CD1c-positive myeloid dendritic cell (primary cell): ENCODE data around the gene CARMIL1.
A peak's percentile ranks its signal among the peaks of the same experiment; 100 is the strongest.
"Not testable (repeated sequence)": the region's sequence is repeated elsewhere in the genome, so short reads cannot be mapped to it uniquely, and the experiment has no call there.

ENCODE experiments used
- DNase-seq: peaks from one replicate; pipeline ENCODE4 v3.0.0-alpha.2; 2016; ENCODE audit errors: extremely low spot score

Gene CARMIL1

DNA sequence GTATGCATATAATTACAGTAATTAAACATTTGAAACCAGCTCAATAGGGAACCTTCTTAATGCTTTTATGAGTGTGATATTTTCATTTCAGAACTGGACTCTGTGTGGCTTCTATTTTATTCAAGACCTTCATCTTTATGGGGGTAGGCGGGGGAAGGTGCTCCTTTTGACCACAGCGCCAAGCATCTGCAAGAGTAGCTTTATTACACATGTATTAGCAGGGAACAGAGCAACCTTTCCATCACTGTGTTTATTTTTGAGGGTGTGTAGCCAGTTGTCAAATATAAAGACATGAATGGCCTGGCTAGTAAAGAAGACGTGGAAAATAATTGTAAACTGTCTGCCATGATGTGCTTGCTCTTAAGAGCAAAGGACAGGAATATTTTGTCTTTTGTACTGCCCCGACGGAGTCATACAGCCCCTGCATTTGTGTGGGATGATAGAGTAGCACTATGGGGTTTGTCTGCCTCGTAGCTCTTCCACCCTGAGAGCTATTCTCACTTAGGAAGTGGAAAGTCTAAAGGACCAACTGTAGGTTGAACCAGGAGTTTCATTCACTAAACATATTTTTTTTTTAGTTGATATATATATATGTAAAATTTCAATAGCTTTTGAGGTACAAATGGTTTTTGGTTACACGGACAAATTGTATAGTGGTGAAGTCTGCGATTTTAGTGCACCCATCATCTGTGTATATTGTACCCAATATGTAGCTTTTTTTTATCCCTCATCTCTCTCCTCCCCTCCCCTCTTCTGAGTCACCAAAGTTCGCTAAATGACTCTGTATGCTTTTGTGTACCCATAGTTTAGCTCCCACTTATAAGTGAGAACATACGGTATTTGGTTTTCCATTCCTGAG, 91.2 kb downstream of the CARMIL1 start:
- DNase-seq, result no peak

DNA sequence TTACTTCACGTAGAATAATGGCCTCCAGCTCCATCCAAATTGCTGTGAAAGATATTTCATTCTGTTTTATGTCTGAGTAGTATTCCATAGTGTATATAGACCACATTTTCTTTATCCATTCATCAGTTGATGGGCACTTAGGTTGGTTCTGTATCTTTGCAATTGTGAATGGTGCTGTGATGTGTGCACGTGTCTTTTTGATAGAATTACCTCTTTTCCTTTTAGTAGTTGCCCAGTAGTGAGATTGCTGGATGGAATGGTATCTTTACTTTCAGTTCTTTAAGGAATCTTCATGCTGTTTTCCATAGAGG, 91.8 kb downstream of the CARMIL1 start:
- DNase-seq, result no peak

DNA sequence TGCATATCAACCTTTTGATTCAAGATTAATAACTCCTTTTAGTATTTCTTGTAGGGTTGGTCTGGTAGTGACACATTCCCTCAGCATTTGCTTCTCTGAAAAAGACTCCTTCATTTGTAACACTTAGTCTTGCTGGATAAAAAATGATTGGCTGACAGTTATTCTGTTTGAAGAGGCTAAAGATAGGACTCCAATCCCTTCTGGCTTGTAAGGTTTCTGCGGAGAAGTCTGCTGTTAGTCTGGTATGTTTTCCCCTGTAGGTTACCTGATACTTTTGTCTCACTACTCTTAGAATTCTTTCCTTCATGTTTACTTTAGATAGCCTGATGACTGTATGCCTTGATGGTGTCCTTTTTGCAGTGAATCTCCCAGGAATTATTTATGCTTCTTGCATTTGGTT, 96.0 kb downstream of the CARMIL1 start:
- DNase-seq, result no peak

DNA sequence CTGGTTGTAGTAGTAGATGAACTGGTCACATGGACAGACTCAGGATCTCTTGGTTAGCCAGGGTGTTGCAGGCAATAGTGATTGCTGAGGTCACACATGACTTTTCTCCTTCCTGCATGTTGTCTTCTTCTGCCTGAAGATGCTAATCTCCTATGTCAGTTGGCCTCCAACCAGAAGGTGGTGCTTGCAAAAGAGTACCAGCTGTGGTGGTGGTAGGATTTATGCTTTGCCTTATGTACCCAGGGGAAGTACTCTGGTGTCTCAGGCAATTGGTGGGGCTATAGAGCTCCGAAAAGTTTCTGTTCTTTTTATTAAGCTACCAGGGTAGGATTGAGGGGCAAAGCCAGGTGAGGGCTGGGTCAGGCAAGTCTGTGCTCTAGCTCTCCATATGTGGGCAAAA, 98.5 kb downstream of the CARMIL1 start:
- no peak for DNase-seq

DNA sequence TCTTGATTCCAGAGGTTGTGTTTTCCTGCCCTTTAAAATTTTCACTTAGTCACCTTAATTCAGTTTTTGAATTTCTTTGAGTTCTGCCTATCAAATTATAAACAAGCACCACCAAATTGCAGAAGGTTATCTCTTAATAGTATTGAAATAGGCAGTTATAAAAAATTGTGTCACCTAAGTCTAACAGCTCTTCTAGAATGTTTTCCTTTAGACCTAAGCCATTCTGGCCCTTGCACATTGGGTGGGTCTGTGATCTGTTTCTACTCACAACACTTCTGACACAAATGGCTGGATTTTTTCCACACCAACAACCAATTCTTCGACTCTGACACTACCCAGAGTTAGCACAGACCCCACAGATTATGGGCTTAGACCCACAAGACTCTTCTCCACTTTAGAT, 101.9 kb downstream of the CARMIL1 start:
- no peak for DNase-seq

DNA sequence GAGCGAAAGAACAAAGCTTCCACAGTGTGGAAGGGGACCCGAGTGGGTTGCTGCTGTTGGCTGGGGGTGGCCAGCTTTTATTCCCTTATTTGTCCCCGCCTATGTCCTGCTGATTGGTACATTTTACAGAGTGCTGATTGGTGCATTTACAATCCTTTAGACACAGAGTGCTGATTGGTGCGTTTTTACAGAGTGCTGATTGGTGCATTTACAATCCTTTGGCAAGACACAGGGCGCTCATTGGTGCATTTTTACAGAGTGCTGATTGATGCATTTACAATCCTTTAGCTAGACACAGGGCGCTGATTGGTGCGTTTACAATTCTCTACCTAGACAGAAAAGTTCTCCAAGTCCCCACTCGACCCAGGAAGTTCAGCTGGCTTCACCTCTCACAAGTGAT, 103.3 kb downstream of the CARMIL1 start:
- not testable (repeated sequence) for DNase-seq

DNA sequence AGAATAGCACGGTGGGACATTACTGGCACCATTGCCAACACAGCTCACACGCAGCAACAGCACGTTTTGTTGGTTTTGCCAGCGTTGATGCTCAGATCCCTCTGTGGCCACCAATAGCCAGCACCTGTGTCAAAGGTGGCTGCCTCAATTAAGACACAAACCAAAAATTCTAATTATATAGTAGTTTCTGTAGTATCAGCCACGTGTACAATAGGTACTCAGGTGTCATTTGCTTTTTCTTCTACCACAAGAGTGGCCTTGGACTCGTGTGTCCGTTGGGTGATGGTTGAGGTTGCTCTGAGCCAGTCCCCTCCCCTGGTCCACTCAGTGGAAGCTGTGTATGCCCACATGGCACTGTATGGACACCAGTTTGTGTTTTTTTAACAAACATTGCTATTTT, 105.1 kb downstream of the CARMIL1 start:
- DNase-seq, result no peak

DNA sequence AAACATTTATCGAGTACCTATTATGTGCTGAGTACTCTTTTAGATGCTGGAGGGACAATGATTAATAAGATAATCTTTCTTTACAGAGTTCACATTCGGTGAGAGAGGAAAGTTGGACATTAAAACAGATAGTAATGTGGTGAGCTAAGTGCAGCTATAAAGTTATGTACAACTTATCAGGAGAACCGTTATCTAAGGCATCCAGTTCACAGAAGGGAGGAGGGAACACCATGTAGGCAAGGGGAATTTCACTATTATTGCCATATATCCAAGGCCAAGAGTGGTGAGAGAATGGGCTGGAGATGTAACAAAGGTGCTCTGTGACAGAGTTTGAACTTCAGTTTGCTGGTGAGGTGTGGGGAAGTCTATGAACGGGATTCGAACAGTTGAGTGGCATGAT, 105.8 kb downstream of the CARMIL1 start:
- DNase-seq, result no peak

DNA sequence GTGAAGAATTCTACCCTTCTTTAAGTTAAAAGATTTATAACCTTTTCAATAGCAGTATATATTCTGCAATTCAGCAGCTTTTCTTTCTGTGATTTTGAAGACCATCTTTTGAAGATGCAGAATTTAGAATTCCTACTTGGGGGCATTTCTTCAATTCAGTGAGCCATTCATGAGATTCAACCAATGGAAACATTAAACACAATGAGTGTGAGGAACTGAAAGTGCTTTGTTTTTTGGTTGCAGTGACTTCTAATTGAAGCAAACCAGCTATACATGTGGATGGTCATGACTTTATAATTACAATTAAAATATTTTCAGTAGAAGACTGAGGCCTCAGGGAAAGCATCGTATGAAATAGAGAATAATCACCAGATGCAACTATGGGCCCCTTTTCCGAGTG, 108.3 kb downstream of the CARMIL1 start:
- DNase-seq, result no peak

DNA sequence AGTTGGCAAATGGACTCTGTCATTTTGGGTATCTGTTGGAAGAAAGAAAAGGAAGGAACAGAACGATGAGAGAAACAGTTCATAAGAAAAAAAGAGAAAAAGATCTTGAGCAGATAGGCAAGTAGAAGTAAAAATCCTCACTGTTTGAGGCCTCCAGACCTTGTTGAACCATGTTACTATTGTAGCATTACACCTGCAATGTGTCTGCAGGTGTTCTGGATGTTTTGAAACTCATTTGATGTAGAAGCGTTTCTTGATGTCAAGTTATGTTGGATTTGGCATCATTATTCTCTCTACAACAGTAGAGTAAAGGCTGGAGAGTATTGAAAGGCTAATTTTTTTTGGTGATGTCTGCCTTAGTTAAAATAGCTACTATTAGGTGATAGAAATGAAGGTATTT, 108.7 kb downstream of the CARMIL1 start:
- DNase-seq, result no peak

DNA sequence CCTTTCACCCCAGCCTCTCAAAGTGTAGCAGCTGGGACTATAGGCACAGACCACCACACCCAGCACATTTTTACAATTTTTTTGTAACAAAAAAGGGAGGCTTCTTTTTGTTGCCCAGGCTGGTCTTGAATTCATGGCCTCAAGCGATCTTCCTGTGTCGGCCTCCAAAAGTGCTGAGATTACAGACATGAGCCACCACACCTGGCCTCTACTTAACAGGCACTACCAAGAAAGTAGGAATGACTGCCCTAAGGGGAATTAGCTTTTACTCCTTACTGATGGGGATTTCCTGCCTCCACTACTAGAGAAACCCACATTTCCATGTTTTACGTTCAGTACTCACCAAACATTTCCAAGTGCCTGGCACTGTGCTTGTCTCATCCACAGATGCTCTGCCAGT, 109.6 kb downstream of the CARMIL1 start:
- DNase-seq, result no peak

DNA sequence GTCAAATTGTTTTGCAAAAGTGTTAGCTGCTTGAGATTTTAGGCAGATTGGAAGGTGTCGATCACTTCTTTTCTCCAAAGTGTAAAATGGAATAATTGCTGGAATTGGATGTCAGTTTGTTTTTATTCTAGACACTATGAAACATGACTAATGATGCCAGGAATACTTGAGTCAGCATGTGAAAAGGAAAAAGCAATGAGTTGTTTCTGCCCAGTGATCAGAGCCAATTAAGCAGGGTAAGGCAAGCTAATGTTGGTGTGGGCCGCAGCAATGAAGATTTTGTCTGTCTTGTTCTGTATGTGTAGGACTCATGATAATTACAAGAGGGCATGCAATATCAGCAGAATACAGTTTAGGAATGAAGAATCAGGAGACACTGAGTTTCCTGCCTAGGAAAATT, 110.3 kb downstream of the CARMIL1 start:
- DNase-seq, result no peak

DNA sequence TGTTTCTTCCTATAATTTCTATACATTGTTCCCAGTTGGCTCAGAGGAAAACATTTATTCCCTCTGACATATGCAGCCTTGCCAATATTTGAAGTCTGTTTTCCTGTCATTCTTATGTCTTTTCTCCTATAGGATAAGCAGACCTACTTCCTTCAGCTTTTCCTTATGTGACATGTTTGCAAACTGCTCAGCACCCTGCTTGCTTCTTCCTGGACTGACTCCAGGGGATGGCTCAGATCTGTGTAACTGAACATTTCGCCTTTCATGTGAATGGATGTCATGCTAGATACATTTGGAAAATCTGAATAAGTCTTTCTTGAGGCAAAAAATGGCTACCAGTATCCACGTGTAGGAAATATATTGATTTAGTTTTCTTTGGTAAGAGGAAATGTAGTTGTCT, 113.2 kb downstream of the CARMIL1 start:
- DNase-seq, result no peak

DNA sequence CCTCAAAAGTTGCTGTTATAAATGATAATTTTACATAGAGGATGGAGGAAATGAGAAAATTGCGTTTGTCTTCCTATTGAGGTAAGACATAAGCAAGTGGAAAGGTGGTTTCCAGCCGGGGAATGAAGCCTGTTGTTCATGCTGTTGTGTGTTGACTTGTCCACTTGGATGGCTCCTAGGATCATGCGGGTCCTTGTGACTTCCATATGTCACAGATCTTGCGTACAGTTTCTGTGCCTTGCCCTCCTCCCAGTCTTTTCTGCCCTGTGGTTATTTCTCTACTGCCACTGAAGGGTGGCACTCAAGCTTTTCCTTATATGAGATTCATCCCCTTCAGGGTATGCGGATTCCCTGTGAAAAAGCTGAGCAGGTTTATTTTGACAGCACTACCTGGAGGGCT, 116.6 kb downstream of the CARMIL1 start:
- no peak for DNase-seq

DNA sequence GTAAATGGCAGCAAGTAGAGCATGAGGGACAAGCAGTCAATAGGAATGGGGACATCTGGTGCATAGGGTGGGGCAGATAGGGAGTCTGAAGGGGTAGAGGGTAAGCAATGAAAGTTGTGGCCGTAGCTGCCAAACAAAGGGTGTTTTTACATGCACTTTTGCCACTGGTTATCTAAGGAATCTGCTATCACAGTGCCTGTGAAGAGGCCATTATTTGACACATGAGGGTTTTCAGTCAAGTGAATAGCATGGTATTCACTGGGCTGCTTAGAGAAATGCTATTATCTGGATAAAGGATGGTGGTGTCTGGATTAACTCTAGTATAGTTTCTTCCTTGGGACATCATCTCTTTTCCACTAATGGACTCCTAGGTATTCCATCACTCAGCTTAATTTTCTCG, 118.2 kb downstream of the CARMIL1 start:
- no peak for DNase-seq

DNA sequence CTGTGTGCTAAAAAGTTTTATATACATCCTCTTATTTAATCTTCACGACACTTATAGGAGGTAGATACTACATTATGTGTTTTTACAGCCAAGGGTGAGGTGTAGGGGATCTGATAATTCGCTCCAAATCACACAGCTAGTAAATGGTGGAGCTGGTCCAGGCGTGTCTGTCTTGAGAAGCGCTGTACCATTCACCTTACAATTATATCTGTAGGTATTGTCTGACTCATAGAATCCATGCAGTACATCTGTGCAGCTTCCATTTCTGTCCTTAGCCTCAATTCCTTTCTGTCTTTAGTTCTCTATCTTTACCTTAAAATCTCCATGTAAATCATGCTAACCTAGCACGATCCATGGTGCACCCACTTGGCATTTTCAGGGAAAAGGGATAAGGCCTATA, 120.7 kb downstream of the CARMIL1 start:
- DNase-seq, result no peak

DNA sequence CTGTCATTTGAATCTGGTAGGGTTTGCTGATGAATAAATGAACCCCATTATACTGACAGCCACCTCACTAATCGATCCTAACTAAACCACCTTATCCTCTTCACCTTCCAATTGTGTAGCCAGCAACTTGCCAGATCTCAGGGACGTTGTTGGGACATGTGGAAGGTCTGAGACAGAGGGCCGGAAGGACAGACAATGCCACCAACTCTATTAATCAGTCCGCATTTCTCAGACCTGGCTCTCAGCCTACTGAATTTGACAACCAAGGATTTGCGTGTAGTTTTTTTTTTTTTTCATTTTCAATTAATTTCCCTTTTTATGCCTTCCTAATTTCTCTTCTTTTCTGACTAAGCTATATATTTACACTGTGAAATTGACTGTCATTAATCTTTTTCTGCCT, 122.5 kb downstream of the CARMIL1 start:
- DNase-seq, result no peak

DNA sequence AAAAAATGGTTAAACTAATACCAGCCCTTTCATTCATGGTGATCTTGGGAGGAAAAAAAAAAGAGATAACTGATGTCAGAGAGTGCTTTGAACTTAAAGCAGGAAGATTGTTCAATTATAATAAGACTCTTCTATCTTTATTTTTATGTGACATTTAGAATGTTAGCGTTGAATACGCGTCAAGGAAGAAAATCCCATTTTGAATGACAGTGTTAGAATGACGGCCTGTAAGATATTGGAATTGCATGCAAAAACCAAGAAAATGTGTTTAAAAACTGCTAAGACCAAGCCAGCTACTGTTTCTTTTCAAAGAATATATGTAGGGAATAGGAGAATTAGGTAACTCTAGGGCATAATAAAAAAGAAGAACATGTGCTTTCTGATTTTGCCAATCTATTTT, 123.0 kb downstream of the CARMIL1 start:
- DNase-seq, result no peak

DNA sequence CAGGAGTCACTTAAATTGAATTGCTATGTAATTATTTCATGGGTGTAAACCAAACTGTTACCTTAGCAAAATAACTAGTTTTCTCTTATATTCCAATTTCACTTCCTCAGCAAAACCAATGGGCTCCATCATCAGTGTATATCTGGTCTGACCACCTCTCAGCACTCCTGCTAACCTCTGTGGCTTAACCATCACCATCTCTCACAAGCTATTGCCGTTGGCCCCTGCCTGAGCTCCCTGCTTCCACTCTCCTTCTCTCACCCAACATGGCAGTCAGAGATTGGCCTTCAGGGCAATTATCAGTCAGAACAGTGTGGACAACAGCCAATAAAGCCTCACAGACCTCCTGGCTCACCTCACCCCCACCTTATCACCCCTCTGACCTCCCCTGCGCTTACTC, 124.0 kb downstream of the CARMIL1 start:
- no peak for DNase-seq

DNA sequence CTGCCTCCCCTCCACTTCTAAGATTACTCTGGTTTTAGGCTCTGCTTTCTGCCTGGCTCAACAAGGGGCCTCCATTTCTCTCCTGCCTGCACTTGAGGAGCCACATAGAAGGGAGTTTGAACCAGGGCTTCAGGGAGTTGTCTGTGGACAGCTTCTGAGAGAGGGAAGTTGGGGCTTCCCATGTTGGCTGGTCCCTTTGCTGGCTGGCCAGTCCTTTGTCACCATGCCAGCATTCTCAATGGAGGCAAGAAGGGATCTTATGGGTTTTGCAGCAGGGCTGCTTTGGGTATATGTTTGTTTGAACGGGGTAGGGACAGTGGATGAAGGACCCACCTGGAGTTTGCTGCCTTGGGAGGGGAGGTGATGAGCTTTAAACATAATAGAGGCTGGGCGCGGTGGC, 124.9 kb downstream of the CARMIL1 start:
- DNase-seq, result peak; percentile 34

DNA sequence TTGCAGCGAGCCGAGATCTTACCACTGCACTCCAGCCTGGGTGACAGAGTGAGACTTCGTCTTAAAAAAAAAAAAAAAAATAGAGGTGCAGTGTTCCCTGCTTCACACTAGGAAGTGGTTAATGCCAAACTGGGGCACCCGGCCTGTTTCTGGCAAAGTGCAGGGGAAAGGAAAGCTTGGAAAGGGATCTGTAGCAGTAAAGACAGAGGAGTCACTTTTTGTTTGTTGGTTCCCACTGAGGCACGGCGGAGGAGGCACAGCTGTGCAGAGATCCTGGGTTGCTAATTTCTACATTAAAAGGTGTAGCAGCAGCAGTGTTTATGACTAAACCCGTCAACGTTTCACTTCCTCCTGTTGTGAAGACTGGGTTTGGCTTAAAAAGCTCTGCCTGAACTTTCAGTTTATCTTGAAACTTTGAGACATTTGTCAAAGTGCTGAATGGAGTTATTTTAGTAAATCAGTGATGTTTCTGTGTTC, 125.6 kb downstream of the CARMIL1 start:
- peak; percentile 78 for DNase-seq

DNA sequence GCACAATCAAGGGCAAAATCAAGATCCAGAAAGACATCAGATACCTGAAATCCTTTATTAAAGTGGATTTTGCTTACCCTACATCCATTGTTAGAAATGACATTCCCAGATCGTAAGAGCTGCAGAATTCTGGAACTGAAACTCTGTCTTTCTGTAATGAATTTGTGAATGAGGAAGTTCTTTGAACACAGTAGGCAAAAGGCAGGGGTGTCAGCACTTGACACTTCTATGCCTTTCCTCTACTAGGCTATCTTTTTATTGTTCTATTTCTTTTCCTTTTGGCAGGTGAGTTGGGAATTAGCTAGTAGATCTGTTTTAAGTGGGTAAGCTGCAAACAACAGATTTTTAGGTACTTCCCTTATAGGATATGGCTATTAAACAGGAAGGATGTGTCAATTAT, 126.3 kb downstream of the CARMIL1 start:
- DNase-seq, result peak; percentile 77

DNA sequence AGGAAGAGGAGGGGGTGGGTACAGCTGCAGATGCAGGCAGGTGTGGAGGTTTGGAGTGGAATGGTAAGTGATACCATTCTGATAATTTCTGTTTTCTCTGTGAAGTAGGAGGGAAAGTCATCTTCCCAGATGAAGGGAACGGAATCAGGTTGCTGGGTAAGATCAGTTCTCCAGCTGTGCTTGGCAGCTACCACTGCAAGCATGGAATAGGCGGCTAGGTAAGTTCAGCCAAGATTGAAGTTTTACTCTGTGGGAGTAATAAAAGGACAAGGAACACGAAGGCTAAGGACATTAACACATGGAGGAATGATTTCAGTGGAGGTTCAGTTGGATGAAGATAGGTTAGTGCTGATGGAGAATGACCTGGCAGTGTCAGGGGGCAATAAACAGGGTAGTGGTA, 128.3 kb downstream of the CARMIL1 start:
- DNase-seq, result no peak

DNA sequence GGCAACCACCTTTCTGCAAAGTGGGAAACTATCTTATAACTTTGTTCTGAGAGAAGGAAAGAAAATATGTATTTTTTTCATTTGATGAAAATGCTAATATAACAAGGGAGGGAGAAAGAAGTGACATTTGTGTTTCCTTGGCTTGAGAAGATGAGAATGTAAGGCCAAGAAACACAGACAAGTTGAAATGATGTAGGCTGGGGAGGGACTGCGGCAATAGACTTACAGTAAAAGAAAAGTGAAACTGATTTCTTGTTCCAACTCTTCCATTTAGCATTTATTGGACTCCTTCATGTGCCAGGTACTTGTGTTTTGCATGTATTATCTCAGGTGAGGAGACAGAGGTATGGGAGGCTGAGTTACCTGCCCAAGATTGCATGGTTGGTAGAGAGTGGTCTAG, 130.9 kb downstream of the CARMIL1 start:
- DNase-seq, result no peak
